Ammon's horn (tissue), 1 donor: ENCODE results near the gene SMIM13.
A peak's percentile ranks its signal among the peaks of the same experiment; 100 is the strongest.

Source experiments
- DNase-seq: peaks from one replicate; pipeline ENCODE4 v3.0.0-alpha.2; 2016; ENCODE audit warnings: low spot score

Gene SMIM13

DNA sequence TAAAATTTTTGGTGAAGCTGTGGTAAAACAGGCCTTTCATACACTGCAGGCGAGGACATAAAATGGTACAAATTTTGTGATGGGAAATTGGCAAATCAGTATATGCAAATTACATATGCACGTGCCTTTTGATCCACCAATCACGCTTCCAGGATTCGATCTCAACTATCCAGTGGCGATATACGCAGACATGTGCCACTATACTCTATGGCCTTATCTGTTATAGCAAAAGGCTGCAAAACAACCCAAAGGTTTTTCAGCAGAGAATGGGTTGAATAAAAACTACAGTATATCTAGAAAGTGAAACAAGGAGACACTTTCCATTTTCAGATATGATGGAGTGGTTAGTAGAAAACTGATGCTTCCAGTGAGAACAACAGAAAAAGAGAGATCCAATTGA lies 59.8 kb downstream of the SMIM13 start:
- DNase-seq: no peak

DNA sequence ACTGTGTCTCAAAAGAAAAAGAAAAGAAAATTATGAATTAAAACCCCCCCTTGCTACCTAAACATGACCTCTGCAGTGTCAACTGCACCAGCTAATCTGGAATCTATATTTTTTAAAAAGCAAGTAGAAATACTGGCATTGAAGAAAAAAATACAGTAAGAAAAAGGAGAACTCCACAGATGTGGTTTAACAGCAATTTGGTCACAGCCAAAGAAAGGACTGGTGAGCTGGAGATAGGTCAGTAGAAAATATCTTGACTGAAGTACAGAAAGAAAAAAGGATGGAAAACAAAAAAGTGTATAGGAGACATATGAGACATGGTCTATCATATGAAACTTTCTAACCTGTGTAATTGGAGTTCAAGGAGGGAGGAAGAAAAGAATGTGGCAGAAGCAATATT lies 62.0 kb downstream of the SMIM13 start:
- no peak for DNase-seq

DNA sequence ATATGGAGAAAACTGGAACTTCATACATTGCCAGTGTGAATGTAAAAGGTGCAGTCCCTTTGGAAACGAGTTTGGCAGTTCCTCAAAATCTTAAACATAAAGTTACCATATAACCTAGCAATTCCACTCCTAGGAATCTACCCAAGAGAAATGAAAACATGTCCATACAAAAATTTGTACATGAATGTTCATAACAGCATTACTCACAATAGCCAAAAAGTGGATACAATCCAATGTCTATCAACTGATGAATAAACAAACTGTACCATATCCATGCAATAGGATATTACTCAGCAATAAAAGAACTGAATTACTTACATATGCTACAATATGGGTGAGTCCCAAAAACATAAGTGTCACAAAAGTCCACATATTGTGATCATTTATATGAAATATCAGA lies 66.6 kb downstream of the SMIM13 start:
- DNase-seq: no peak

DNA sequence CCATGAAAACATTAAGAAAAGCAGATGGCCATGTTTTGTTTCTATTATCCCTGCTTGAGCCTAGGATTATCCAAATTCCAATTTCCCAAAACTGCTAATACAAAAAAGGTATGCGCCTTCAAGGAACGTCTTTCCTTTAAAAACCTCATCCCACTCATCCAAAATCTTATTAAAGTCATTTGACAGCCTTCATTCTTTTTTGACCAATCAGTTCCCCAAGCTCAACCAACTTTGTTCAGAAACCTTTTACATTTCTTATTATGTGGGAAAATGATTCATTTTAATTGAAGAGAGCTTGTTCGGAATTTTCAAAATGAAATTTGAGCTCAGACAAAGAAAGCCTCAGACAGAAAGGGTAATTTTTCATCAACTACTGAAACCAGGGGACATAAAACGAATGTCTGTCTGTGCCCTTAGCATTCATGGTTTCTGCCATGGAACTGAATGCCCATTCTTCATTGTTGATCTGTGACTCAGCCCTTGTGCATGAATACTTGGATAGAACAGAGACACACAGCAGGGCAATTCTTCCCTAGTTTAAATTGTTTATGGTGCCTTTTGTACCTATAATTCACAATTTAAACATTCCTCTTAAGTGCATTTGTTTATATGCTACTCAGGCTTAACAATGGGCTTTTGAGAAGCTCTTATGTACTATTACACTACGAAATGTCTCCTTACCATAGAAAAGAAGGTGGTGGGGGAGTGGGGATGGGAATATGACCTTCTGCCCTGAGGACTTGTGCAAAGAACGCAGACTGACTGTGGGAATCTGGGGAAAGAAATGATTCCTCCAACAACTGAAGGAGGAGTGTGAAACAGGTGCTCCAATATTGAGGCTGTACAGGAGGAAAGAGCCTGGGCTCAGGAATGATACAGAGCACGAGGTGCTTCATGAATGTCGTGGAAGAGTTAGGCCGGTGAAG lies 67.7 kb downstream of the SMIM13 start:
- DNase-seq: peak; percentile 86

DNA sequence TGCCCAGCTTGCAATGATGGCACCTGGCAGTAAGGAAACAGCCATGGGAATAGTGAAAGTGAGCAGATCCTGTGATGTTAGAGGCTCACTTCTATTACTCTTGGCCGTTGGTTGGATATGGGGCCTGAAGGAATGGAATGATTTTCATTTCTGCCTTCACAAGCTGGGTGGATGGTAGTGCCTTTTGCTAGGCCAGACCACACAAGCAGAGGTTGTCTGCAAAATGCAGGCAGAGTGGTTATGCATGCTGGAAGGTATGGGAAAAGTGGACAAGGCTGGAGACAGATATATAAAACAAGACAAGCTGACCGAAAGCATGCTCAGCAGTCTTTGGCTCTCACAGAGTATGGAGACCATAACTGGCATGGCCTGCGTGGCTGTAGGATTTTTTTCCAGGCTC lies 68.6 kb downstream of the SMIM13 start:
- DNase-seq: no peak

DNA sequence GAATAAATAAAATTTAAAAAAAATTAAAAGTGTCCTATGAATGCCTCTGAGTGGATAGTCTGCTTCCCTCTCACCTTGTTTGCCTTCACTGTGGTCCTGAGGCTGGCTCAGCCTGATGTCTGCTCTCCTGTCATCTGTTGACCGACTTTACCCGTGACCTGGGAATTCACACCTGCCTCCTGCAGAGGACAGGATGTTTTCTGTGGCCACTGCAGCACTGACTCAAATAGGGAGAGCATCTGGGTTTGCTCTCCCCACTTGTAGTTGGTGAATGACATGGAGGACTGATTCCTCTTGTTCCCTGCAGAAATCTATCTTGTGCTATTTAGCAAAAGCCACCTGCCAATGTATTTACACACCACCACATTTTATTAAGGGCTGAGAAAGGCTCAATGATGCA lies 70.3 kb downstream of the SMIM13 start:
- DNase-seq: no peak

DNA sequence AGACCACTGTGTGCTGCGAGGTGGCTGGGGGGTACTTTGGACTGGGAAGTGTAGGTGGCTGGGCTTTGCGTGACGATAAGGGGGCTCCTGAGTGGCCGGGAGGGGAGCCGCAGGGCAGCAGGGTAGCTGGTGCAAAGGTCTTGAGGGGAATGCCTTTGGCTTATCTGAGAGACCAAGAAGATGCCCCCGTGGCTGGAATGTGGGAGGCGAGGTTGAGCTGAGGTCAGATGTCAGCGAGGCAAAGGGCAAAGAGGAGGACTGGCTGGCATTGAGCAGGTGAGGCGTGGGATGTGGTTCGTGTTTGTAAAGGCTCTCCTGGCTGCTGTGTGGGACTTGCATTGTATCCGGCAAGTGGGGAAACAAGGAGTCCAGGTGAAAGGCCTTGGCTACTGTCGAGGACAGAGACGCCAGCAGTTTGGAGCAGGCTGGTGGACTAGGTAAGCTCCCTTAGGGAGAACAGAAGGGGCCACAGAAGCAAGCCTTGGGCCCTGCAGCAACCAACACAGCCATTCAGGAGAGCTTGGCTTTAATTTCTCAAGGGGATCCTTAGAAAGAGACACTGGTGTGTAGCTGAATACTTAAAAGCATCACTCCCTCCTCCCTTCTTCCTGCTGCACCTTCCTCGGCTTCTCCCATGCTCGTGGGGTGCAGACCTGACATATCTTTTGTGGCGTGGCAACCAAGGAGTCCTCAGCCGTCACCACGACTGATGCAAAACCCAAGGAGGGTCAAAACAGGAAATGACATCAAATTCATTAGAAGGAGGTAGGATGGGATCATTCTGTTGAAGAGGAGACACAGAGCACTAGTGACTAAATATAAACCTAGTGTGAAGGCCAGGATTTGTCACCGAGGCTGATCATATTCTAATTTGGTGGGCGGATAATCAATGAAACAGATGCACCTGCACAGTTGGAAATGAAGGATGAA lies 71.3 kb downstream of the SMIM13 start:
- DNase-seq: no peak

DNA sequence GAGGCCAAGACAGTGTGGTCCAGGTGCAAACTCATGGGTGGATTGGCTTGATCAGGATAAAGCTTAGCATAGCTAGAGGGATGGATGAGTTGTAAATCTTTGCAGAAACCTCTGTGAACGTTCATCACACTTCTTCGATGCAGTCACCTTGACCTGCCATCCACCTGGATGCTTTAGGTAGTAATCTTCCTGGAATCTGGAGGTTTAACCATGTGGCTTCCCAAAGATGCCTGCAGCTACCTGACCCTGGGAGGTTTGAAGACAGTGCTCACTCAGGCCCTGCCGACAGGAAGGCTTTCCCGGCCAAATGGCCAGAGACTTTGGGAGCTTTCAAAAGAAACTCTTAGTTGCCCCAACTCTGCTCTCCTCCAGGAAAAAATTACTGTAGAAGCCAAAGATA lies 73.3 kb downstream of the SMIM13 start:
- no peak for DNase-seq

DNA sequence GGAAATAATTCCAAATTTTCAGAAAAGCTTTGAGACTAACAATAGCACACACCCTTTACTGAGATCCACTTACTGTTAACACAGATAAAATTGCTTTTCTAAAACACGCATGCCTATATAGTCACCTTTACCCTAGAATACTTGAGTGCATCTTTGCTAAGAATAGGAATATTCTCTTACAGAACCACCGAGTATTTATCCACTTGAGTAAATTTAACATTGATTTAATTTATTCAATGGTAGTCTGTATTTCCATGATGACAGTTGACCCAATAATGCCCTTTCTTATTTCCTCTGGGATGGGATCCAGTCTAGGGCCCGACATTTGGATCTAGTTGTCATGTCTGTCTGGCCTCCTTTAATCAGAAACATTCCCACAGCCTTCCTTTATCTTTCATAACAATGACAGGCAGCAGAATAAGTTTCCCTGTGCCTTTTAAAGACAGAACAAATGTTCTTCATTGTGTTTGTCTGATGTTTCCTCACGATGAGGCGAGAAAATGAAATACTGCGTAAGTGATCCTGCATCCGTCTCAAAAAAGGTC lies 74.5 kb downstream of the SMIM13 start:
- no peak for DNase-seq

DNA sequence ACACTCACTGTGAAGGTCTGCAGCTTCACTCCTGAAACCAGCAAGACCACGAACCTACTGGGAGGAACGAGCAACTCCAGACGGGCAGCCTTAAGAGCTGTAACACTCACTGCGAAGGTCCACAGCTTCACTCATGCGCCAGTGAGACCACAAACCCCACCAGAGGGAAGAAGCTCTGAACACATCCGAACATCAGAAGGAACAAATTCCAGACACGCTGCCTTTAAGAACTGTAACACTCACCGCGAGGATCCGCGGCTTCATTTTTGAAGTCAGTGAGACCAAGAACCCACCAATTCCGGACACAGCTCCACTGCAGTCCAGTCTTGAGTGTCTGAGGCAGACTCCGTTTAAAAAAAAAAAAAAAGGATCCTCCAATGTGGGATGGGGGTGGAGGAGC lies 78.3 kb downstream of the SMIM13 start:
- no peak for DNase-seq

DNA sequence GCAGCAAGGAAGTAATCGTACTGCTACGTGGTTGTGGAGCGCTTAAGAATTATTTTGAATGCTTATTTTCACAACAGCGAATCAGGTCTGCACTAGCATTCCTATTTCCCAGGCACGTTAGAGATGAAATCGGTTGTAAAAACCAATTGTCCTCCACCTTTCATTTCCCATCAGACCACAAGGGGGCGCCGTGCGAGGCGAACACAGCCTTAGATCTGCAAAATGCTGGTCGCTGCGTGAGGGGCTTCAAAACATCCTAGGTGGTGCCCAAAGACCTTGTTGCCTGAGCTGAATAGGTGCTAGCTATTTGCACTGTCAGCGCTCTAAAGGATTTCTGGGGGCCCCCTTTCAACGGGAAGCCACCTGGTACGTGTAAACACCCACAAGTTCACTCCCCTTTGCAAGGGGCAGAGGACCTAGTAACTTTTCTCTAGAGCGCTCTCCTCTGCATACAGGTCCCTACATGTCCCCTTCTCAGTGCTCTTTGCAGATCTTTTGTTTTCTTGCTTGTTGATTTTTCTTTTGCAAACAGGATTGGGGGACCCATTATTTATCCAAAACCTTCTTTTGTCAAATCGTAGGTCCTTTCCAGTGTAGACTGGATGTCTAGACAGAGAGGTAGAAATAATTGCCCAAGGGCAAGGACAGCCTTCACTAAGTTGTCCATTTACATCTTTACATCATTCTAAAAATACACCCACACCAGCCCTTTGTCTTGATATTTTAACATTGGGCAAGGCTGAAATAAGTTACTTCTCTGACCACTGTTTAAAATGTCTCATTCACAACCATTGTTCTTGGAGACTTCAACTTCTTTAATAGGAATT lies 79.1 kb downstream of the SMIM13 start:
- DNase-seq: peak; percentile 70

DNA sequence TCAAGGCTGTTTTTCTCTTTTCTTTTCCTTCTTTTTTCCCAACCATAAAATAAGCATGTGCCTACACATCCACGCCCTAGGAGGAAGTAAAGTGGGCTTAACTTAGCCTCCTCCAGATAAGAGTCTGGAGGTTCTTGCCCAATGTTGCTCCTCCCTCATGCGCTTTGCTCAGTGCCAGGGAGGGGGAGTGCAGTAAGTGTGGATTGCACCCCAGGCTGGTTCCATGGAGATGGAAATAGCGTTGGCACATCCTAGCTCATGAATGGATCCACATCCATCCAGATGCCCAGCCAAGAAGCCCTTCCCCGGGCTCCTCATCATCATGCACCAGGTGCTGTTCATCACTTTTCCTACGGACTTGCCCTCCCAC lies 80.6 kb downstream of the SMIM13 start:
- DNase-seq: no peak

DNA sequence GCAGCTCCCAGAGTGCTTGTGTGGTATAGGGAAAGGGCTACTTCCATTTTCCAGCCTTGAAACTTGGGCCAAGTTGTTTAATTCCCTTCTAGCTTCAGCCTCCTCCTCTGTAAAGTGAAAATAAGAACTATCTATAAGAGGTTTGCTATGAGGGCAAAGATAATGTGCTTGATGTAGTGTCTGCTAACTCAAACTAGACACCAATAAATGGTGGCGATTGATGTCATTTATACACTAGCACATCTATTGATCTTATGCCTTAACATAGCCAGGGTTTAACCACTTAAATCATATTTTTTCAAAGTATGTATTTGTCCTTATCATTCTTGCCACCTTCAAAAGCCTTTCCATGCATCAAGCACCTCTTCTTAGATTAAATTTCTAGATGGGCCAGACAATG lies 83.6 kb downstream of the SMIM13 start:
- no peak for DNase-seq

DNA sequence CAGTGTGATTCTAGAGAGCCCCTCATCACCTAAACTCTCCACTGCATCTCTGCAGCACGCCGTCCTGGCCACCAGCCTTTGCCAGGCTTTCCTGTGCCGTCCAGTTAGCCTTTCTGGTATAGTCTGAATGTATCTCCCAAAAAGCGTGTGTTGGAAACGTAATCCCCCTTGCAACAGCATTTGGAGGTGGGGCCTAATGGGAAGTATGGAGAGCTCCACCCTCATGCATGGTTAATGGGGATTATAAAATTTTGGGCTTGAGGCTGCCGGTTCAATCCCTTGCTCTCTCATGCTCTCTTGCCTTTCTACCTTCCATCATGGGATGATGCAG lies 85.4 kb downstream of the SMIM13 start:
- no peak for DNase-seq

DNA sequence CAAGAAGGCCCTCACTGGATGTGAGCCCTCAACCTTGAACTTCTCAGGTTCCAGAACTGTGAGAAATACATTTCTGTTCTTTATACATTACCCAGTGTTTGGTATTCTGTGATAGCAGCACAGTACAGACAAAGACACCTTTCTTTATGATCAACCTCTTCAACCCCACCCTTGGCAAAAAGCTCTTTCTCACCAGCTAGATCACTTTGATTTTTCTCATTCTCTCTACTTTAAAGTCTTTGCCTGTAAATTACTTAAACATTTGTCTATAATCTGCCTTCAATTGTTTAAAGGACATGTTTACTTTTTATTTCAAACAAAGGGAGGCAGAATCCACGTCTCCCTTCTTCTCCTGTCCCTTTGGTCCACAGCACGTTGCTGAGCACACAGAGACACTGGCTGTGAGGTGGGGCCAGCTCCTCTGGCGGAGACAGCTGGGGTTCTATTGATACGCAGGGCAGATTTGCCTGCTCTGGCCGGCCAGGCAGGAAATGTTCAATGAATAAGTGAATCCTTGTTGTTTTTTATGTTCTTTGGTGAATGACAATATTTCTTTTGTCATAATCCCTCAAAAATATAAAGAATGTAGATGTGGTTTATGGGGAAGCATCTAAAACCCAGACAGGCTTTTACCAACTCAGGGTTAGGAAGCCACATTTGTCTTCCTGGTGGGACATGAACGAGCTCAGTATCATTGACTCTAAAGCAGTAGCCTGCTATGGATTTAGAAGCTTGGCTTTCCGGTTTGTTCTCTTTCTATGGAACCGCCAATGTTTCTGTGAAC lies 86.0 kb downstream of the SMIM13 start:
- no peak for DNase-seq

DNA sequence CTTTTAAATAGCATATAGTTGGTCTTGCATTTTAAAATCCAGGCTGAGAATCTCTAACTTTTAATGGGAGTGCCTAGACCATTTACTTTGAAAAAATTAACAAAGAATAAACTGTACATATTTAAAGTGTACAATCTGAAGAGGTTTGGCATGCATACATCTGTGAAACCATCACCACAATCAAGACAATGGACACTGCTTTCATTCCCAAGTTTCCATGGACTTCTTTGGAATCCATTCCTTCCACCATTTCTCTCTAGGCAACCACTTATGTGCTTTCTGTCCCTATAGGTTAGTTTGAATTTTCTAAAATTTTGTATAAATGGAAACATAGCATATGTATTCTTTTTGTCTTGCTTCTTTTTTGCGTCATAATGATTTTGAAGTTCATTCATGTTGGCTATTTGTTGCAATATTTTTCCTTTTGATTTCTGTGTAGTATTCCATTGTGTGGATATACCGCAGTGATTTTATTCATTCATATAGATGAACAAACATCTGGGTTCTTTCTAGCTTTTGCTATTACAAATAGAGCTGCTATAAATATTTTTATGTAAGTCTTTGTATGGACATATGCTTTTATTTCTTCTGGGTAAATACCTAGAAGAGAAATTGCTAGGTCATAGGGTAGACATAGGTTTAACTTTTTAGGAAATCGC lies 88.0 kb downstream of the SMIM13 start:
- no peak for DNase-seq

DNA sequence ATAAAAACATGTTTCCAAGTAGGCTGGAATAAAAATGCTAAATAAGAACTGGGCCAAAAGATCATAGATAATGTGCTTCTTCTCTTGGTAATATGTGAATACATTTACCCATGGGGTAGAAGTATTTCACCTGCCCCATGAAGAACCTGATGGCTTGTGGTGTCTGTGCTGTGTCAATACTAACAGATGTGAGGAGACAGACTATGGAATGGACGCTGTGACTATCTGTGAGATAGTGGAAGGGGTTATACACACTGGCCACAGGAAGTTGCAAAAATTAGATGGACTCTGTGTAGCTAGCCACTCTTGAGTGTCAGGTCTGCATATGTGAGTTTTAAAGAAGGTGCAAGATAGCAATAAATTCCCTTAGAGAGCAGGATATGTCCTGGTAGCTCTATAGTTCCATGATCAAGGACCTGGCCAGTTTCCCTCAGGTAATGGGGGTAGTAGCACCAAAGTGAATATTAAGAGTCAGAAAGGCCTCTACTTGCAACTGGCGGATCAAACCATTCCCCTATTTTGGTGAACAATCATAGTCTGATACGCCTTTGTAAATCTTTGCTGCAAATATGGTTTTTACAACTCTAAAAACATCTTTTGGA lies 90.2 kb downstream of the SMIM13 start:
- DNase-seq: no peak

DNA sequence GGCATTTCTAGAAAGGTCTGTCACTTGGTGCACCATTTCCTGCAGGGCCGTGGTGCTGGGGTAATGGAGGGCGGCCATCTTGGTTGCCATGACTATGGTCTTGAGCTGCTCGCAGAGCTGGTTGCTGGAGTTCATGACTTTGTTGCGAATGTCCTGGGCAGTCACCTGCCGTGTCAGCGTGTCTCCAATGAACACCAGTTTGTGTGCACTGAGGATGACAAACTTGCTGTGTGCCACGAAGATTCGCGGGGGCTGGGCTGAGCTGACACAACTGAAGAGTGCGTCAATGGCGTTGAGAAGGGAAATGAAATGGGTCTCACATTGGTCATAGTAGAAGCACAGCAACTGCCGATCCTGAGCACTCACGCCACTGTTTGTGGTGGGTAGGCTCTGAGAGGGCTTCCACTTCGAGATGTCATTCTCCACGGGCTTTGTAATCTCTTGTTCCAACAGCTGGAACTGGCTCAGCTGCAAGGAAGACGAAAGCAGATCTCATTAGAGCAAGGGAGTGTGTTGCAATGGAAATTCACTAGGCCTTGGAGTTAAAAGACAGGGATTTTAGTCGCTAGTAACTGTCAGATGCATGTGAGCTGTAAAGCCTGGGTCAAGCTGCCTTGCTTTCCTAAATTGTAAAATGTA lies 91.7 kb downstream of the SMIM13 start:
- DNase-seq: no peak

DNA sequence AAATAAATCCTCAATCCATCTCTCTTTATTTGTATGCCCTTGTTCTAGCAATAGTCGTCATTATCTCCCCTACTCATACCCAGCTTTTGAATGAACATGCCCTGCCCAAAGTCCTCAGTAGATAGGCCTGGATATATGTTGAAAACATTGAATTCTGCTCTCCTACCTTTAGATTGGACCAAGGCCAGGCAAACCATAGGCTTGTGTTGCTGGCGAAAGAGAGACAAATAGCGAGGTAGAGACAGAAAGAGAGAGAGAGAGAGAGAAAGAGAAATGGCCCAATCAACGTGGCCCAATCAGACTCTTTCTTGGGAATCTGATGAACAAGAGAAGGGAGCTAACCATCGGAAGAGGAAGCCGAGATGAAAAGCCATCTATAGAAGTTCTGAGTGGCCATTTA lies 93.7 kb downstream of the SMIM13 start:
- DNase-seq: no peak
